ENCODE data around the gene PIRT.

DNA sequence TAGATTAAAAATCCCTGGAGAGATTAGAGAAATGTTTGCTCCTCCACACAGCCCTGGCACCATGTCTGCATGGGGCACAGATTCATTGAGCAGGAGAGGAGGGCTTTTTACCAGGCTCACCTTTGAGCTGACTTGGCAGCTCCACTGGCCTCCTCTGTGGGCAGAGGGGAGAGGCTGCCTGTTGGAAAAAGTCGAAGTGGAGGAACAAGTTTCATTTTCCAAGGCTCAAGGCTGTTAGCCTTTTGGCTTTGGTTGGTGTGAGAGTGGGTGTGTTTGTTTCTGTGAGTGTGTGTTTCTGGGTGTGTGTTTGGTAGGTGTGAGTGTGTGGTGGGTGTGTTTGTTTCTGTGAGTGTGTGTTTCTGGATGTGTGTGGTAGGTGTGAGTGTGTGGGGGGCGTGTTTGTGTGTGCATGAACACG is 39.5 kb downstream of the PIRT start:
- TF ChIP-seq REST (IDR thresholded peaks at IDR 0.05; ENCODE audit: insufficient read depth in 1 of 2, low read depth in 2 of 2, low read length in 1 of 2) (no peak), CTCF (IDR thresholded peaks at IDR 0.05) (no peak), SIN3A (IDR thresholded peaks at IDR 0.05; ENCODE audit: borderline replicate concordance, insufficient read depth, low read depth, low read length) (no peak), TCF7L2 (IDR thresholded peaks at IDR 0.05; ENCODE audit: low read depth, low read length) (no peak), POLR2AphosphoS5 (IDR thresholded peaks at IDR 0.05; ENCODE audit: low read depth, low read length) (no peak)

Data from Panc1 (cell line).